HL-60 (cell line): ENCODE measurements around the gene OR6B2.

Source experiments
- CTCF ChIP-seq: IDR thresholded peaks from one replicate; pipeline ENCODE4 v1.5.1; 2011; ENCODE audit warnings: low read length, control low read depth, inconsistent platforms; ENCODE audit not compliant: insufficient read depth
- POLR2AphosphoS5 ChIP-seq: IDR thresholded peaks from 2 replicates; pipeline ENCODE4 v1.6.1; 2012; ENCODE audit warnings: low read depth

GRCh38 chr2:240013343-240013742 lies 16.9 kb downstream of the OR6B2 start:
- TF ChIP-seq POLR2AphosphoS5 = no peak
- peak; percentile 13 for TF ChIP-seq CTCF
